SK-N-MC (cell line): Measurements from ENCODE around the gene ADAM17.

Experiments
- EZH2 ChIP-seq: fragments of 200-600 bp; sonication (generic); IDR thresholded peaks from one replicate; pipeline ENCODE4 v1.6.1; 2017; ENCODE audit warnings: antibody characterized with exemption
- FOXP2 ChIP-seq: optimal IDR thresholded peaks from 2 replicates; pipeline ENCODE3; 2011; ENCODE audit warnings: mild to moderate bottlenecking, moderate library complexity; ENCODE audit not compliant: insufficient read depth; ENCODE audit errors: extremely low read length, control extremely low read depth
- POLR2AphosphoS5 ChIP-seq: IDR thresholded peaks from 2 replicates; pipeline ENCODE4 v1.6.1; 2012; ENCODE audit warnings: mild to moderate bottlenecking, low read depth, low read length, borderline replicate concordance

- no peak for TF ChIP-seq EZH2
- TF ChIP-seq POLR2AphosphoS5, result no peak
- TF ChIP-seq FOXP2, result no peak
These were observed 93.3 kb downstream of the ADAM17 start for GRCh38 chr2:9462313-9462712.
